ENCODE results near the gene ZYX. TPM values are rescaled to one million over a fixed set of nuclear protein-coding genes. Genes with fewer than 3 reads are reported as not detected.
A peak's percentile ranks its signal among the peaks of the same experiment; 100 is the strongest.

Gene ZYX
- total RNA-seq, 2 donors from 2014 or later: 54.9 to 110 TPM

- Histone ChIP-seq H3K9ac (ENCODE audit: low read depth in 2 of 2, low read length in 2 of 2) (no peak overlapping the region), H3K4me3 (no peak overlapping the region), H3K27me3 (no peaks in the 10 kb centered on the region), H3K4me1 (peaks cover 12% of the 10 kb centered on the region), H3K27ac (no peak overlapping the region), H3K9me3 (no peaks in the 10 kb centered on the region), H3K36me3 (no peaks in the 10 kb centered on the region)
- intact Hi-C loops (cut with DNase I): no loop called here
- TF ChIP-seq CTCF (IDR thresholded peaks at IDR 0.05): no peak
- DNase-seq: no peak
Observed at GRCh38 chr7:143406002-143406357, 24.8 kb downstream of the ZYX start.

- Histone ChIP-seq H3K4me1 (peaks cover 12% of the 10 kb centered on the region), H3K9me3 (no peaks in the 10 kb centered on the region), H3K27me3 (no peaks in the 10 kb centered on the region), H3K36me3 (no peaks in the 10 kb centered on the region), H3K4me3 (peak overlapping the region; percentile 62), H3K9ac (ENCODE audit: low read depth in 2 of 2, low read length in 2 of 2) (peak overlapping the region; percentile 56 to 73), H3K27ac (peak overlapping the region; percentile 2)
- no peak for TF ChIP-seq CTCF (IDR thresholded peaks at IDR 0.05)
- intact Hi-C loops (cut with DNase I): no loop called here
- no peak for DNase-seq
Observed at GRCh38 chr7:143407287-143408251, 26.4 kb downstream of the ZYX start.

GRCh38 chr7:143408252-143408685 is 27.1 kb downstream of the ZYX start:
- H3K27ac ChIP-seq: peak overlapping the region; percentile 2

GRCh38 chr7:143408686-143409561 is 27.8 kb downstream of the ZYX start, which contains the start of gene EPHA1:
TSS of gene EPHA1 (minus strand) at chr7:143408856. CDS start at chr7:143408805, 51 bp downstream.
- Histone ChIP-seq H3K9ac (ENCODE audit: low read depth in 2 of 2, low read length in 2 of 2) (peak within 1 kb of the TSS; percentile 56 to 73), H3K9me3 (no peaks in the 10 kb centered on the region), H3K4me1 (peaks cover 12% of the 10 kb centered on the region), H3K27me3 (no peaks in the 10 kb centered on the region), H3K36me3 (no peaks in the 10 kb centered on the region), H3K4me3 (peak within 1 kb of the TSS; percentile 62), H3K27ac (peak within 1 kb of the TSS; percentile 2)
- DNase-seq: peak; percentile 81
- peak; percentile 36 for TF ChIP-seq CTCF (IDR thresholded peaks at IDR 0.05)
- intact Hi-C loops (cut with DNase I): no loop called here

More at GRCh38 chr7:143408252-143408685, 27.1 kb downstream of the ZYX start:
- peaks cover 12% of the 10 kb centered on the region for H3K4me1 ChIP-seq
- no peak for DNase-seq
- no peaks in the 10 kb centered on the region for H3K27me3 ChIP-seq
- peak overlapping the region; percentile 56 to 73 for H3K9ac ChIP-seq (ENCODE audit: low read depth in 2 of 2, low read length in 2 of 2)
- peak overlapping the region; percentile 62 for H3K4me3 ChIP-seq
- intact Hi-C loops (cut with DNase I): no loop called here
- no peaks in the 10 kb centered on the region for H3K9me3 ChIP-seq
- no peaks in the 10 kb centered on the region for H3K36me3 ChIP-seq
- no peak for TF ChIP-seq CTCF (IDR thresholded peaks at IDR 0.05)

- no peaks in the 10 kb centered on the region for H3K9me3 ChIP-seq
- TF ChIP-seq CTCF (IDR thresholded peaks at IDR 0.05): no peak
- no peaks in the 10 kb centered on the region for H3K27me3 ChIP-seq
- peaks cover 12% of the 10 kb centered on the region for H3K4me1 ChIP-seq
- intact Hi-C loops (cut with DNase I): loop anchor here (5.0 kb wide), 1 partner anchor 88 kb away; no protein-coding TSS in a partner anchor
- H3K36me3 ChIP-seq: no peaks in the 10 kb centered on the region
- no peak overlapping the region for H3K9ac ChIP-seq (ENCODE audit: low read depth in 2 of 2, low read length in 2 of 2)
- H3K27ac ChIP-seq: no peak overlapping the region
- DNase-seq: no peak
- H3K4me3 ChIP-seq: no peak overlapping the region
Observed at GRCh38 chr7:143410521-143411004, 29.4 kb downstream of the ZYX start.

Data from colonic mucosa (tissue), 4 donors.